T-helper 17 cell (primary cell): ENCODE results near the gene SH2D5. TPM values are rescaled to one million over a fixed set of nuclear protein-coding genes. Genes with fewer than 3 reads are reported as not detected.

Experiments
- total RNA-seq, 4 donors: library from RNA in 2 of 4; stranded (reverse) in 2 of 4; gene quantifications; one replicate each; pipeline ENCODE4 v1.2.3 and lab custom pipeline; 2022 to 2026

SH2D5 gene
- total RNA-seq, 2 donors from 2014 or later, result not detected

Other genes starting within 250 kb of the SH2D5 start
- gene CAMK2N1, start 246.5 kb downstream of the SH2D5 start, total RNA-seq, result 1 to 10 TPM; 5.3 to 6.3 TPM
- gene MUL1, start 224.6 kb downstream of the SH2D5 start, total RNA-seq, result 10 to 100 TPM; 14.7 to 21.8 TPM
- not detected for gene FAM43B, start 180.1 kb downstream of the SH2D5 start, total RNA-seq
- 1 to 10 TPM in 1 of 2 donors, not detected in 1; 1.1 TPM for gene CDA, start 143.6 kb downstream of the SH2D5 start, total RNA-seq
- gene PINK1, start 99.2 kb downstream of the SH2D5 start, total RNA-seq, result 1 to 10 TPM; 9.6 to 9.8 TPM
- 100 to 1,000 TPM; 104 to 112 TPM for gene DDOST, start 71.3 kb downstream of the SH2D5 start, total RNA-seq
- under 1 TPM in 1 of 2 donors, not detected in 1; 0.42 TPM for gene KIF17, start 14.7 kb downstream of the SH2D5 start, total RNA-seq
- 100 to 1,000 TPM; 210 to 230 TPM for gene HP1BP3, start 54.6 kb upstream of the SH2D5 start, total RNA-seq